Measurements from ENCODE around the gene GPATCH2.

Gene GPATCH2

GRCh38 chr1:217574265-217574949, 56.5 kb downstream of the GPATCH2 start:
- no peak for DNase-seq

DNA sequence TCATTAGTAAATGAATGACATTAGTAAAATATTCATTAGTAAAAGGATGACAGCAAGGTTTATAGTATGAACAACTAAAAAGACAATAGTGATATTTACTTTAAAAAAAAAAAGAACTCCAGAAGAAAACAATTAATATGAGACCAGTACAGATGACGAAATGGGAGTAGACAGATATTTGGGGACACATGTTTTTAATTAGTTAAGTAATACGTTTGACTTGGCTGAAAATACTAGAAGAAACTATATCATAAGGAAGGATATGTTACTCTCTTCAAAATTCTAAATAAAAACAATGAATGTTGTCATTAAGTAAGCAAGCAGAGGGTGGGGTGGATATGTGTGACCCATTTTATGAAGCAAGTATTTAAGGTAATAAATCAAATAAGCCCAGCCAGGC, 61.9 kb downstream of the GPATCH2 start:
- DNase-seq, result no peak

DNA sequence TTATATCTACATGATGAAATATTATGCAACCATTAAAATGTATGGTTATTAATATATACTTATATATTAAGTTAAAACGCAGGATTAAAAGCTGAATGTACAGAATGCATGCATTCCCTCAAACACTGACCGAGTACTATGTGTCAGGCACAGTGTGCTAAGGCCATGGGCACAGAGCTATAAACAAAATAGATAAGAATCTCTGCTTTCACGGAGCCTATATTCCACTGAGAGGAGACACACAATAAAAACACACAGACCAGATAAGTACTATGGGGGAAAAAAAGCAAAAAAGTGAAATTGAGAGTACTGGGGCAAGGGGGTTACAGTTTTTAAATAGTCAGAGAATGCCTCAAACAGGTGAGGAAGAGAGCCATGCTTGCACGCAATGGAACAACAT, 62.7 kb downstream of the GPATCH2 start:
- no peak for DNase-seq

DNA sequence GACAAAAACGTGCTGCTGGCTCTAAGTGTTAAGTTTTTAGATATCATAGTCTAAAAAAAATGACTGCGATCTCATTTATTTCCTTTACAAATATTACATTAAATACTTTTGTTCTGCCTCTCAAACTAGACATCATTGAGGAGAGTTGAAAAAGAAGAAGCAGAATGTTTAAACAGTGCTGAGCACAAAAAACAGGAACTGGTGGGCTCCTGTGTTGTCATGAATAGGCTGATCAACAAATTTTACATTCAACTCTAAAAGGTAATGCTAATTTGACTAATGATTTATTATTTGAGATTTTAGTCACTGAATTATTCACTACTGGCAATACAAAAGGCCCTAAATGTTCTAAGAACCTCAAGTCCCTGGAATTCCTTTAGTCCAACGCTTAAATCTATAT, 66.1 kb downstream of the GPATCH2 start:
- no peak for DNase-seq

DNA sequence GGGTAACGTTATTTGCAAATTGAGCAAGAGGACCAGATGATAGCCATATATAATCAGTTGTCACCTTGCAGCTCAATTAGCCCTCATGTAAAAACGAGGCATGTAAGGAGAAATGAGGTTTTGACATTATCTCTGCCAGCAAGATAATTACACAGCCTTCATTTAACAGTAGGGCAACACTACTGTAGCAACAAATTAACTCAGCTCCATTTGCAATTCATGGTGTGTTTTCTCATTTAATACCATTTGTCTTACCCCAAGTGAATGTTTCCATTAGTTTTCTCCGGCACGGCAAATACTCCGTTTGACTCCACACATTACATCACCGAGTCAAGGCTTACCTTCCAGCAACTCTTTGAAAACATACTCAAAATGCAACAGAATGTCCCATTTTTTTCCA, 66.7 kb downstream of the GPATCH2 start:
- DNase-seq, result no peak

DNA sequence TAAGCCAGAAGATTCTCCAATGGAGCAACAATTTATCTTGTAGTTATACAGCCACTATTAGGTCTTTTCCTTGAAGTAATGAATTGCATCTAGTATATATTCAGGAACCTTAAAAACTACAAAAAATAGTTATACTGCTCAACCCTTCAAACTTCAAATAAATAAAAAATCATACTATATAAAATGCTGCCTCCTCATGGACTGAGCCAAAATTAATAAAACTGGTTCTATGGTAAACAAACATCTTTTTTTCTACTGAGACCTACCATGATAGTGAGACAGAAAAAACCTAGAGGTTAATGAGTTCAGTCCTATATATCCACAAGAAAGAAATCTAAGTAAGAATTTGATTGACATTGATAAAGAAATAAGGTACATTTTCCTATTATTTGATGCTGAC, 67.7 kb downstream of the GPATCH2 start:
- DNase-seq, result no peak

DNA sequence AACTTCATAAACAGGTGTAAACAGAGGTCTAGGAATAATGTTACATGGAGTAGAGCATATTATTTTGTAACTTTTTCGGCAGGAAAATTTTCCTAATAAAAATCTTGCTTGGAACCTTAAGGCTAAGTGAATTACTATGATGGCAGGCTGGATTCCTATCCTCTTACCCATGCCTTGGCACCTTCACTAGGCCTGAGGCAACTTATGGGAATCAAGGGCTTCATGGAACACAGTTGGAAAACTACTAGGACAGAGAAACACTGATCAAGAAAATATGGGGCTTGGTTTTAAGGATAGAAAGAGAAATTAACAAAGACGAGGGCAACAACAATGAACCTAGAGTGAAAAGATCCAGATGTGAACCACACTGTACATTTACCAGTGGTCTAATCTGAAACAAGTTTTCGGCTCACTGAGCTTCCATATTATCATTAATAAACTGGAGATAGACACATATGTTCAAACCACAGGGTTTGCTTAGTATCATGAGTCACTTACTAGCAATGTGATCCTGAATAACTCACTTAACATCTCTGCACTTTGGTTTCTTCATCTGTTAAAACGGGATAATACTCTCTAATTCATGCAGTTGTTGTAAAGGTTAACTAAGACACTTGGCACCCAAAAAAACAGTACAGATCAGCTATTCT, 68.5 kb downstream of the GPATCH2 start:
- no peak for DNase-seq

DNA sequence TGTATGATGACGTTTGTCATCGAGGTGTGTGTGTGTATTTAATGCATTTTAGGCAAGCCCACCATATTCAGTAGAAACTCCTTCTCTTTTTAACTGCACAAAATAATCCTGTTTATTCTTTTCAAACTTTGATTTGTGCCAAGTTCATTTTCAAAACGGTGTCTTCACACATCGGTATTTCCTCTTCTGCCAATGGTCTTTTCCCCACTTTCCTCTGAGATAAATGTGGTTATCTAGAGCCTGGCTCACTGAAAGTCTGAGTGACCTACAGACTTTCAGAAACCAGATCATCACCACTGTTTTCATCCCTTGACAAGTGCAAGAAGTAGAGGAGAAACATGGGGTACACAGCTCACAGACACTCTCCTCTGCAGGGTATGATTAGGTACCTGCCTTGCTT, 69.4 kb downstream of the GPATCH2 start:
- DNase-seq, result no peak

DNA sequence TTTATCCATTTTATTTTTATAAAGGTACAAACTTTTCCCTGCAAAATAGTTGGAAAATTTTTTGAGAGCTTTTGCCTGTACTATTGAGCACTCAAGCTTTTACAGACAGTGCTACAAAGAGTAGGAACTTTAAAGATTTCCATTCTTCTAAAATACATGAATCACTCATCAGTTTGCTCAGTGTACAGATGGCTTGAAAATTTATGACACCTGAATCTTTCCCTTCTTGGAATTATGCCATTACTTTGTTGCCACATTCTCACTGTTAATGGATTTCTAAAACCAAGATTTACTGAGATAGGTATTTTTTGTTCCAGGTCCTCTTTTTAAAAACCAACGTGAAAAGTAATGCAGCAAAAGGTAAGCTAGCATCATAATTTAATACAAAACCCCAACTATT, 76.0 kb downstream of the GPATCH2 start:
- no peak for DNase-seq

GRCh38 chr1:217553949-217554509, 76.9 kb downstream of the GPATCH2 start:
- DNase-seq, result no peak

- no peak for DNase-seq
Measured at GRCh38 chr1:217552339-217552951, 78.4 kb downstream of the GPATCH2 start.

- peak; percentile 71 for DNase-seq
Measured at GRCh38 chr1:217542837-217543236, 88.1 kb downstream of the GPATCH2 start.

- DNase-seq, result no peak
Measured at GRCh38 chr1:217542136-217542777, 88.6 kb downstream of the GPATCH2 start.

GRCh38 chr1:217540321-217540720, 90.6 kb downstream of the GPATCH2 start:
- no peak for DNase-seq

DNA sequence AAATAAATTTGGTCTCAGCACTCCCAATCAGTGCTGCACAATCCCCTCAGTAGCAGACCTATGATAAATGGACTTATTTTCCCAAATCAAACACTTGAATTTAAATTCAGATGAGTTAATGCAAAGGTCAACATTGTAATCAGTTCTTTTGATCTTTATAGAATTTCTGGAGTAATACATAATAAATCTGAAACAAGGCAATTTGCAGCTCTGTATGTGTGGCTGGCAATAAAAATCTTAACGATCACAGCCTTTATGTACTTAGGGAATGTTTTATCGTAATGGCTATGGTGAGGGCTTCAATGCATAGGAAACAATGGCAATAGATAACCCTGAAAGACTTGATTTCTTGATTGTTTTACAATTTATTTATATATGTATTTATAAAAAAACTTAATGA, 91.4 kb downstream of the GPATCH2 start:
- DNase-seq, result no peak

- DNase-seq, result no peak
Measured at GRCh38 chr1:217535601-217536377, 95.1 kb downstream of the GPATCH2 start.

DNA sequence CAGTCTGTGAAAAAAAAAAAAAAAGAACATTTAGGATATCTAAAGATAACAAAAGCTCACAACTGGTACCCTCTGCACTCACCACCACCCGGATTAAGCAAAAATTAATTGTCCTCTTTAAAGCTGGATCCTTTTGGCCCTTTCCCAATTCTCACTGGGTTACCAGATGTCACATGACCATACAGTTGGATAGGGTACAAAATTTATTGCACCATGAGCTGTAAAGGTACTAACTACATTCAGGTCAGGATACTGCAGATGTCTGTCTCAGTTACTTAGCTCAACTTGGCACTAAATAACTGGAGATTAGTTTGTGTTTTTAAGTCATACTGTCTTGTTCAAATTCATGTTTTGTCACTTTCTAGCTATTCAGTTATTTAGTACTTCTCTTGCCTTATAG, 96.3 kb downstream of the GPATCH2 start:
- DNase-seq, result no peak

DNA sequence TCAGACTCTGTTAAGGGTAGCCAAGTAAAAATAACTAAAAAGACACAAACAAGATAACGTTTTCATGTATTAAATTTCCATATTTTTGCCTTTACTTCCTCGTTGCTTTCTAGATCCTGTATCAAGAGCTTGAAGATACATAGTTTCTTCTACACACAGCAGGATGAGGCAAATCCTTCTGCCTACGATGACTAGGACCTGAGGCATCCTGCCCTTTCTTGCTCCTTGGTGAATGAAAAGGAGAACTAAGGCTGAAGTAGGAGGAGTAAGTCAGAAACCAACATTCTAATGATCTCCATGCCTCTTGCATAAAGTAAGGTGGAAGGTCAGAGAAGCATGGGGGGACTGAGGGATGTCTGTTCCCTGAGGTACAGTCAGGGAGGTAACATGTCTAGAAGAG, 102.6 kb downstream of the GPATCH2 start:
- DNase-seq, result no peak

DNA sequence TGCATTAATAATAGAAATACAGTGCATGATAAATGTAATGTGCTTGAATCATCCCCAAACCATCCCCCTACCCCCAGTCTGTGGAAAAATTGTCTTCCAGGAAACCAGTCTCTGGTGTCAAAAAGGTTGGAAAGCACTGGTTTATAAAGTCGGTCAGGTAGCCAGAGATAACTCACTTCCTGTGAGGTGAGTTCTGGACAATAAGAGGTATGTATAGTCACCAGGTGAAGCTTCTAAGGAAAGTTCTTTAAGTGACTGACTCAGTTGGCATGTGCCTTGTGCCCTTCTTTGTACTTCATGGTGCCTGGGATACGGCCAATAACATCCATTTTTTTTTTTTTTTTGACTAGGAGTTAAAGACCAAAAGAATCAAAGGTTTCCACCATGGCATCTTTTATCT, 103.7 kb downstream of the GPATCH2 start:
- DNase-seq, result no peak

- DNase-seq, result no peak
Measured at GRCh38 chr1:217526636-217527035, 104.3 kb downstream of the GPATCH2 start.

- no peak for DNase-seq
Measured at GRCh38 chr1:217525773-217526490, 105.0 kb downstream of the GPATCH2 start.
